ENCODE results near the gene DGKB. TPM values are rescaled to one million over a fixed set of nuclear protein-coding genes. Genes with fewer than 3 reads are reported as not detected.

Gene DGKB
- total RNA-seq, 5 donors from 2014 or later (not counting 1 experiment from before 2014, with no cell fraction given): not detected

DNA sequence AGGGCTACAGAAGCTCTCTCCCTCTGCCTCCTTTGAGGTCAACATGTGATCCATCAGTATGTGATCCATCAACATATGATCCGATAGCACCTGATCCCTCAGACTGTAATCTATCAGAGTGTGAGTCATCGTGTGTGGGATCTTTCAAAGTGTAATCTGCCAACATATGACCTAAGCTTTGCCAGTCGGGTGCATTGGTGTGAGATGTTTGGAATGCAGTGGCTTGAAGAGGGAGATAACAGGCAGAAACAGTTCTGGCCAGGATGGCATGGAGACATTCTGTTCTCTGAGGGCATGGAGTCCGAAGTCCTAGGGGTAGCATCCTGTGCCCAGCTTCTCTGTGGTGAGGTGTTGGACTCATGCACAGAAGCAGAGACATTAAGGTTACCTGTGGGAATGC lies 695.4 kb downstream of the DGKB start:
- H3K4me1 Mint-ChIP-seq: no peaks in the 10 kb centered on the region
- WGBS (ENCODE audit: insufficient coverage): 58% methylated on average over 3 of the region's 4 CpGs
- DNase-seq (no peak), ATAC-seq (replicated peaks in 1 of 4) (no peak)
- ChIA-PET POLR2A (no interaction called here), CTCF (no interaction called here)
- Histone ChIP-seq H3K27me3 (replicated peaks in 1 of 2; ENCODE audit: control insufficient read depth in 2 of 2, extremely low read depth in 1 of 2, insufficient read depth in 2 of 2, low read length in 1 of 2) (no peaks in the 10 kb centered on the region), H3K36me3 (ENCODE audit: control insufficient read depth in 2 of 2, extremely low read depth in 1 of 2, insufficient read depth in 1 of 2, low read length in 1 of 2) (no peaks in the 10 kb centered on the region), H3K4me1 (ENCODE audit: control insufficient read depth in 1 of 2, extremely low read depth in 1 of 2, insufficient read depth in 2 of 2, low read length in 2 of 2) (no peaks in the 10 kb centered on the region), H3K4me3 (ENCODE audit: control insufficient read depth in 1 of 2, extremely low read depth in 1 of 2, low read length in 1 of 2) (no peak overlapping the region), H3K27ac (ENCODE audit: low read length) (no peak overlapping the region), H3K9me3 (no peaks in the 10 kb centered on the region)
- H3K4me3 Mint-ChIP-seq: no peak overlapping the region
- H3K9me3 Mint-ChIP-seq: no peaks in the 10 kb centered on the region
- no peak overlapping the region for H3K27ac Mint-ChIP-seq
- H3K36me3 Mint-ChIP-seq: no peaks in the 10 kb centered on the region
- H3K27me3 Mint-ChIP-seq: no peaks in the 10 kb centered on the region

DNA sequence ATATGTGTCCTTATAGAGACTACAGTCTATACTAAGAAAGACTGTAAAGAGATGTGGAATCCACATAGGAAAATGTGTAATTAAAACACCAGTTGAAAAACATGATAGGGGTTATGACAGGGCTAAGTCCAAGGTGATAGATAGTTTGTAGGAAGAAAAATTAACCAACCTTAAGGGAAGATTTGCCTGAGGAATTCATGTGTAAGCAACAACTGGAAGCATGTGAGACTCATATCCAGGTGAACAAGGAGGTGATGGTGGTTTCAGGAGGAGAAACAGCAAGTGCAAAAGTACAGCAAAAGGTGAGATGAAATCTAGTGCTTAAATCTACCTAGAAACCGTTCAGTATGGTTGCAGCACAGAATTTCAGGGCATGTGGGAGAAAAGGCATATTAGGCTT lies 696.4 kb downstream of the DGKB start:
- no peak overlapping the region for H3K27ac Mint-ChIP-seq
- CTCF ChIA-PET: no interaction called here

DNA sequence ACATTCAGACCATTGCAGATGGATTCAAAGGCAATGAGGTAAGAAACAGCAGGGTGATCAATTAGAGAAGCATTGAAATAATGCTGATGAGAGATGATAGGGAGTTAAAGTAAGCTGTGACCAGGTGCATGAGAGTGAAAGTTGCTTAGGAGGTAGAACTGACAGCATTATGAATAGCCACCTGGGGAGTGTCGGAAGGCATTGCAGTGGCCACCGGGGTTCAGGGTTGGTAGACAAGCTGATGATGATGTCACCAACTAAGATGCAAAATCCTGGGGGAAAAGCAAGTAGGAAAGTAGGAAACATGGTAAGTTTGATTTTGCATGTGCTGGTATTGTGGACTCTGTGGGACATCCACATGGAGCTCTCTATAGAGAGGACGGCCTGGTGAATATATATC lies 701.2 kb downstream of the DGKB start:
- Mint-ChIP-seq H3K4me3 (no peak overlapping the region), H3K9me3 (peaks cover 0 to 4% (median 0%) of the 10 kb centered on the region in 3 donors), H3K27ac (no peak overlapping the region), H3K27me3 (no peaks in the 10 kb centered on the region), H3K4me1 (no peaks in the 10 kb centered on the region), H3K36me3 (no peaks in the 10 kb centered on the region)
- Histone ChIP-seq H3K36me3 (ENCODE audit: control insufficient read depth in 2 of 2, extremely low read depth in 1 of 2, insufficient read depth in 1 of 2, low read length in 1 of 2) (no peaks in the 10 kb centered on the region), H3K4me3 (ENCODE audit: control insufficient read depth in 1 of 2, extremely low read depth in 1 of 2, low read length in 1 of 2) (no peak overlapping the region), H3K27me3 (replicated peaks in 1 of 2; ENCODE audit: control insufficient read depth in 2 of 2, extremely low read depth in 1 of 2, insufficient read depth in 2 of 2, low read length in 1 of 2) (no peaks in the 10 kb centered on the region), H3K9me3 (no peaks in the 10 kb centered on the region), H3K4me1 (ENCODE audit: control insufficient read depth in 1 of 2, extremely low read depth in 1 of 2, insufficient read depth in 2 of 2, low read length in 2 of 2) (no peaks in the 10 kb centered on the region), H3K27ac (ENCODE audit: low read length) (no peak overlapping the region)
- 40% methylated on average over 1 of the region's 3 CpGs for WGBS (ENCODE audit: insufficient coverage)
- ChIA-PET POLR2A (no interaction called here), CTCF (no interaction called here)
- DNase-seq (no peak), ATAC-seq (replicated peaks in 1 of 4) (no peak)

More for the DNA sequence above, 696.4 kb downstream of the DGKB start:
- Mint-ChIP-seq H3K4me1 (no peaks in the 10 kb centered on the region), H3K27me3 (no peaks in the 10 kb centered on the region), H3K9me3 (no peaks in the 10 kb centered on the region), H3K36me3 (no peaks in the 10 kb centered on the region), H3K4me3 (no peak overlapping the region)
- POLR2A ChIA-PET: no interaction called here
- no CpG with 5 or more reads among the region's 1 CpG for WGBS (ENCODE audit: insufficient coverage)
- DNase-seq (no peak), ATAC-seq (replicated peaks in 1 of 4) (no peak)
- H3K27me3 ChIP-seq (replicated peaks in 1 of 2; ENCODE audit: control insufficient read depth in 2 of 2, extremely low read depth in 1 of 2, insufficient read depth in 2 of 2, low read length in 1 of 2): no peaks in the 10 kb centered on the region
- H3K9me3 ChIP-seq: no peaks in the 10 kb centered on the region
- H3K4me1 ChIP-seq (ENCODE audit: control insufficient read depth in 1 of 2, extremely low read depth in 1 of 2, insufficient read depth in 2 of 2, low read length in 2 of 2): no peaks in the 10 kb centered on the region
- no peak overlapping the region for H3K27ac ChIP-seq (ENCODE audit: low read length)
- H3K36me3 ChIP-seq (ENCODE audit: control insufficient read depth in 2 of 2, extremely low read depth in 1 of 2, insufficient read depth in 1 of 2, low read length in 1 of 2): no peaks in the 10 kb centered on the region
- no peak overlapping the region for H3K4me3 ChIP-seq (ENCODE audit: control insufficient read depth in 1 of 2, extremely low read depth in 1 of 2, low read length in 1 of 2)

DNA sequence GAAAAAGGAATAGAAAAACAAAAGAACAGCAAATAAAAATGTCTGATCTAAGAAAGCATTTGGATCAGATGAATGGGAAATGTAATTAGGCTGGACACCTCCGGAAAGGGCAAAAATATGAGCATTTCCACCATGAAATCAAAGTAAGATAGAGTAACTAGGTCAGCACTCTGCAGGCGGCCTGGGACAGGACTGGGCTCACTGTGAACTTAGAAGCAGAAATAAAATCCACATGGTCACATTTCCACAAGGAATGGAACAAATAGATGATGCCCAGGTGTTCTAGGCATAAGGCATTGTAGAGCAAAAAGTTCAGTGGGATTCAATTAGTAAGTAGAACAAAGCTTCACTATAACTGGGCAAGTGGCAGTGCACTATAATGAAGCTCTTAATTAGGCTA lies 703.2 kb downstream of the DGKB start:
- ATAC-seq (replicated peaks in 1 of 4) (no peak), DNase-seq (no peak)
- no peaks in the 10 kb centered on the region for H3K4me1 ChIP-seq (ENCODE audit: control insufficient read depth in 1 of 2, extremely low read depth in 1 of 2, insufficient read depth in 2 of 2, low read length in 2 of 2)
- H3K9me3 ChIP-seq: no peaks in the 10 kb centered on the region
- ChIA-PET CTCF (no interaction called here), POLR2A (no interaction called here)
- no peaks in the 10 kb centered on the region for H3K36me3 ChIP-seq (ENCODE audit: control insufficient read depth in 2 of 2, extremely low read depth in 1 of 2, insufficient read depth in 1 of 2, low read length in 1 of 2)
- H3K36me3 Mint-ChIP-seq: no peaks in the 10 kb centered on the region
- no peak overlapping the region for H3K4me3 Mint-ChIP-seq
- H3K27me3 ChIP-seq (replicated peaks in 1 of 2; ENCODE audit: control insufficient read depth in 2 of 2, extremely low read depth in 1 of 2, insufficient read depth in 2 of 2, low read length in 1 of 2): no peaks in the 10 kb centered on the region
- no peak overlapping the region for H3K4me3 ChIP-seq (ENCODE audit: control insufficient read depth in 1 of 2, extremely low read depth in 1 of 2, low read length in 1 of 2)
- H3K4me1 Mint-ChIP-seq: no peaks in the 10 kb centered on the region
- H3K27me3 Mint-ChIP-seq: no peaks in the 10 kb centered on the region
- peaks cover 0 to 6% (median 0%) of the 10 kb centered on the region in 3 donors for H3K9me3 Mint-ChIP-seq
- 100% methylated on average over 1 of the region's 2 CpGs for whole genome bisulfite sequencing (ENCODE audit: insufficient coverage)
- H3K27ac ChIP-seq (ENCODE audit: low read length): no peak overlapping the region
- no peak overlapping the region for H3K27ac Mint-ChIP-seq

DNA sequence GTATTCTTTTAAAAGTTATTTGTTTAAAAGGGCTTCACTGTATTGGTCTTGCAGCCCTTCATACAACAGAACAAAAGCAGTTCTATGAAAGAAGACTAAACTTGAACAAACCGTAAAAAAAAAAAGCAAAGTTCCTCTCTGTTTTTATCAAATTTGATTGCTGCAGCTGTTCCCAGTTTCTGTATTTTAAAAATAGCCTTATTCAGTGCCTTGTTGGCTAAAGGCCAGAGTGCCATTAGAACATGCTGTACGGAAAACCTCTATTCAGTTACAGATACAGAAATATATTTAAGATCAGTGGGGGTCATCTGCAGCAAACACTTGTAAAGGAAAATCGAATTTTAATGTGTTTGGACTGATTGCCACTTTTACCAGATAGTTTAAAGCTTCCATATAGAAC lies 705.3 kb downstream of the DGKB start:
- H3K9me3 Mint-ChIP-seq: peaks cover 0 to 6% (median 0%) of the 10 kb centered on the region in 3 donors
- WGBS (ENCODE audit: insufficient coverage): no CpG with 5 or more reads among the region's 3 CpGs
- CTCF ChIA-PET: no interaction called here
- no peaks in the 10 kb centered on the region for H3K9me3 ChIP-seq
- POLR2A ChIA-PET: no interaction called here
- H3K36me3 ChIP-seq (ENCODE audit: control insufficient read depth in 2 of 2, extremely low read depth in 1 of 2, insufficient read depth in 1 of 2, low read length in 1 of 2): no peaks in the 10 kb centered on the region
- H3K27ac Mint-ChIP-seq: no peak overlapping the region
- no peaks in the 10 kb centered on the region for H3K4me1 Mint-ChIP-seq
- no peak overlapping the region for H3K27ac ChIP-seq (ENCODE audit: low read length)
- H3K27me3 ChIP-seq (replicated peaks in 1 of 2; ENCODE audit: control insufficient read depth in 2 of 2, extremely low read depth in 1 of 2, insufficient read depth in 2 of 2, low read length in 1 of 2): no peaks in the 10 kb centered on the region
- DNase-seq (no peak), ATAC-seq (replicated peaks in 1 of 4) (no peak)
- H3K4me3 ChIP-seq (ENCODE audit: control insufficient read depth in 1 of 2, extremely low read depth in 1 of 2, low read length in 1 of 2): no peak overlapping the region
- no peaks in the 10 kb centered on the region for H3K4me1 ChIP-seq (ENCODE audit: control insufficient read depth in 1 of 2, extremely low read depth in 1 of 2, insufficient read depth in 2 of 2, low read length in 2 of 2)
- no peaks in the 10 kb centered on the region for H3K27me3 Mint-ChIP-seq
- H3K36me3 Mint-ChIP-seq: no peaks in the 10 kb centered on the region
- no peak overlapping the region for H3K4me3 Mint-ChIP-seq

DNA sequence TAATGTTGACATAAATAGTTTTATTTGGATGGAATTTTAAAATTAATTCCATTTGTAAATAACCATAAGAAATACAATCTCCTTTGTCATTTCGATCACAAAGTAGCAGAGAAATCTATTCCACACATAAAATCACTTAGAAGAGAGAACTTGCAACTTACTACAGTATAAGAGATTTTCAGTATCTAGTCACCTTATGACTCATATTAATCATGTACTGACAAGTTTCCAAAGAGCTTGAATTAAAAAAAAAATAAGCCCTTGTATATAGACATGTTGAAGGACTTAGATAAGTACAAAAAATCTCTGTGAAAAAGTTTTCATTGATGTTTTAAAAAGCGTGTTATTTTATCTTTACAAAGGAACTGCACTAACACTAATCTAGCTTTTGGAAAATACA lies 706.0 kb downstream of the DGKB start:
- Histone ChIP-seq H3K27ac (ENCODE audit: low read length) (no peak overlapping the region), H3K27me3 (replicated peaks in 1 of 2; ENCODE audit: control insufficient read depth in 2 of 2, extremely low read depth in 1 of 2, insufficient read depth in 2 of 2, low read length in 1 of 2) (no peaks in the 10 kb centered on the region), H3K4me3 (ENCODE audit: control insufficient read depth in 1 of 2, extremely low read depth in 1 of 2, low read length in 1 of 2) (no peak overlapping the region), H3K9me3 (no peaks in the 10 kb centered on the region), H3K36me3 (ENCODE audit: control insufficient read depth in 2 of 2, extremely low read depth in 1 of 2, insufficient read depth in 1 of 2, low read length in 1 of 2) (no peaks in the 10 kb centered on the region), H3K4me1 (ENCODE audit: control insufficient read depth in 1 of 2, extremely low read depth in 1 of 2, insufficient read depth in 2 of 2, low read length in 2 of 2) (no peaks in the 10 kb centered on the region)
- DNase-seq (no peak), ATAC-seq (replicated peaks in 1 of 4) (no peak)
- Mint-ChIP-seq H3K4me1 (no peaks in the 10 kb centered on the region), H3K27ac (no peak overlapping the region), H3K9me3 (peaks cover 0 to 6% (median 0%) of the 10 kb centered on the region in 3 donors), H3K36me3 (no peaks in the 10 kb centered on the region), H3K27me3 (no peaks in the 10 kb centered on the region), H3K4me3 (no peak overlapping the region)
- ChIA-PET POLR2A (no interaction called here), CTCF (no interaction called here)
- WGBS (ENCODE audit: insufficient coverage): no CpG with 5 or more reads among the region's 2 CpGs

DNA sequence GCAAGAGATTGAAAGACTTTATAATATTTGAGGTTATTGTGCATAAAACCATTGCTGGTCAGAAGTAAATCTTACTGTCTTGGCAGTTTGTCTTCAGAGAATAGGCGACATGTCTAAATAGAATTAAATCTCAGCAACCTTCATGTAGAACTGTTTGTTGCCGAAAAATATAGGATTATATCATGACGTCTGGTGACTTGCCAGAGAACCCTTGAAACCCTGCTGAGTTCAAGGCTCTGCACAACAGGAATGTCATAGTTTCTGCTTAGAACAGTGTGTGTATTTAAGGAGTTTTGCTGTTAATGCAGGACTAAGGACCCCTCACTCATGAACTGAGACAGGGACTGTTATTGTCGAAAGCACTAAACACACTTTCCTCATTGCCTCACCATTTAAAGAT lies 706.7 kb downstream of the DGKB start:
- Mint-ChIP-seq H3K4me3 (no peak overlapping the region), H3K27me3 (no peaks in the 10 kb centered on the region), H3K27ac (no peak overlapping the region), H3K9me3 (peaks cover 0 to 6% (median 0%) of the 10 kb centered on the region in 3 donors), H3K36me3 (no peaks in the 10 kb centered on the region), H3K4me1 (no peaks in the 10 kb centered on the region)
- 89% methylated on average over 2 of the region's 4 CpGs for WGBS (ENCODE audit: insufficient coverage)
- H3K27me3 ChIP-seq (replicated peaks in 1 of 2; ENCODE audit: control insufficient read depth in 2 of 2, extremely low read depth in 1 of 2, insufficient read depth in 2 of 2, low read length in 1 of 2): no peaks in the 10 kb centered on the region
- CTCF ChIA-PET: no interaction called here
- DNase-seq (no peak), ATAC-seq (replicated peaks in 1 of 4) (no peak)
- POLR2A ChIA-PET: no interaction called here
- H3K4me3 ChIP-seq (ENCODE audit: control insufficient read depth in 1 of 2, extremely low read depth in 1 of 2, low read length in 1 of 2): no peak overlapping the region
- H3K4me1 ChIP-seq (ENCODE audit: control insufficient read depth in 1 of 2, extremely low read depth in 1 of 2, insufficient read depth in 2 of 2, low read length in 2 of 2): no peaks in the 10 kb centered on the region
- H3K36me3 ChIP-seq (ENCODE audit: control insufficient read depth in 2 of 2, extremely low read depth in 1 of 2, insufficient read depth in 1 of 2, low read length in 1 of 2): no peaks in the 10 kb centered on the region
- no peak overlapping the region for H3K27ac ChIP-seq (ENCODE audit: low read length)
- H3K9me3 ChIP-seq: no peaks in the 10 kb centered on the region
